HG03097 (cell line): Measurements from ENCODE around the gene NDUFA11.
"Not testable (repeated sequence)": the region's sequence is repeated elsewhere in the genome, so short reads cannot be mapped to it uniquely, and the experiment has no call there.

ENCODE experiments used
- ATAC-seq: cut with Tn5 transposase; IDR thresholded peaks from one replicate; pipeline ENCODE4 v1.9.1; 2021; ENCODE audit not compliant: unreplicated experiment, low FRiP score

NDUFA11 gene

DNA sequence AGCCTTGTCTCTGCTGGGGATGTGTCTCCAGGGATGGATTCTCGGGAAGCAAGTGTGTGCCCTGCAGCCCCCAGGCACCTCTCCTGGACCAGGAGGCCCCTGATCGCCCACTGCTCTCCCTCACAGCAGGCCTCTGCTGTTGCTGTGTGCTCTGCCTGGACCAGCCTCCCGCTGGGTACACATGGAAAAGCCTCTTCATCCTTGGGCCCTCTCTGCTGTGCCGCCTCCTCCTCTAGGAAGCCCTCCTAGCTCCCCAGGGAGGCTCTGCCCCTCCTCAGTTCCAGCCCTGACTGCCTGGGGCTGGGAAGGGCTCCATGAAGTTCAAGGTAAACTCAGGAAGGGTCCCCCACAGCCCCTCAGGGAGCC is 12.0 kb downstream of the NDUFA11 start:
- no peak for ATAC-seq

GRCh38 chr19:5890099-5890498 is 13.5 kb downstream of the NDUFA11 start:
- ATAC-seq: no peak

DNA sequence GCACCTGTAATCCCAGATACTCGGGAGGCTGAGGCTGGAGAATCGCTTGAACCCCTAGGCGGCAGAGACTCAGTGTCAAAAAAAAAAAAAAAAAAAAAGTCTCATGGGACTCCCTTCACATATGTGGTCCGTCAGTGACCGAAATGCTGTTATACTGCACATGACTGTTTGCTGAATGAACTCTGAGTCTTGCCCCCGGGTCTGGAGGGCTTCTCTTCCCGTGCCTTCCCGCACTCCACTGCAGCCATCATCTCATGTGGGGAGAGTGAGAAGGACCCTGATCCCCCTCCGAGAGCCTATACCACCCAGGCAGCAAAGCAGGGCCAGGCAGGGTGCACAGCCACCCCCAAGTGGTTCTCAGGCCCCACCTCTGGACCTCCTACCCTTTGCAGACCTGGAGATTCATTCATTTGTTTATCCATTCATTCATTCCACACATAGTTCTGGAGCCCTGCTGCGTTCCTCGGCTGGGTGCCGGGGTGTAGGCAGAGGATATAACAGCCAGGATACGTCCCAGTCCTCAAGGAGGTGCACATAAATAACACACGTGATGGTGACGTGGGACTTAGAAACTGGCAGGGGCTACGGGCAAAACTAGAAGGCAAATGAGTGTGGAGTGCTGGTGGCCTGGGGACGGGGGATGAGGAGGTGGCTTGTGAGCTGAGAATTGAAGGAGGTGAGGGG is 14.2 kb downstream of the NDUFA11 start:
- no peak for ATAC-seq

GRCh38 chr19:5884065-5884811 is 19.4 kb downstream of the NDUFA11 start:
- ATAC-seq: not testable (repeated sequence)

GRCh38 chr19:5883157-5883873 is 20.3 kb downstream of the NDUFA11 start:
- not testable (repeated sequence) for ATAC-seq

GRCh38 chr19:5882421-5882968 is 21.1 kb downstream of the NDUFA11 start:
- no peak for ATAC-seq

DNA sequence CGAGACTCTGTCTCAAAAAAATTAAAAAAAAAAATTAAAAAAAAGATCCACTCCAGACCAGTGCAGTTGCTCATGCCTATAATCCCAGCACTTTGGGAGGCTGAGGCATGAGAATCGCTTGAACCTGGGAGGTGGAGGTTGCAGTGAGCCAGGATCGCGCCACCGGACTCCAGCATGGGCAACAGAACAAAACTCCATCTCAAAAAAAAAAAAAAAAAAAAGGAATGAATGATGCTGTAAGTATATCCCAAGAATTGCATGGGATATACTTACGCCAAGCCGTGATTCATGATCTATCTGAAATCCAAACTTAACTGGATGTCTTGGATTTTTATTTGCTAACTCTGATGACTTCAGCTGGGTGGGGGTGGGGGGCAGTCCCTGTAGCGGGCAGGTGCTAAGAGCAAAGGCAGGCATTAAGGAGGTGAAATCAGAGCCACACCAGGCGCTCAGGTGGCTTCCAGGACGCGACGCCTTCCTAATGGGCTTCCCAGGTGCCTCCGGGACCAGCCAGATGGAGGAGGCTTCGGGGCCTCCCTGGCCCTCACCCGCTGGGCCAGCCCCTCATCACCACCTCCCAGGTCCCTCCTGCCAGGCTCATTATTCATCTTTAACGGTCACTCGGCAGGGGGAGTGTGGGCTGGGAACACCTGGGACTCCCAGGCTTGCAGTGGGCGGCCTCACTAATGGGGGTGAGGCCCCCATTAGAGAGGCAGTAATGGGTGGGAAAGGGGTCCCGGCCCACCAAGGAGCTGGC is 21.9 kb downstream of the NDUFA11 start:
- no peak for ATAC-seq

DNA sequence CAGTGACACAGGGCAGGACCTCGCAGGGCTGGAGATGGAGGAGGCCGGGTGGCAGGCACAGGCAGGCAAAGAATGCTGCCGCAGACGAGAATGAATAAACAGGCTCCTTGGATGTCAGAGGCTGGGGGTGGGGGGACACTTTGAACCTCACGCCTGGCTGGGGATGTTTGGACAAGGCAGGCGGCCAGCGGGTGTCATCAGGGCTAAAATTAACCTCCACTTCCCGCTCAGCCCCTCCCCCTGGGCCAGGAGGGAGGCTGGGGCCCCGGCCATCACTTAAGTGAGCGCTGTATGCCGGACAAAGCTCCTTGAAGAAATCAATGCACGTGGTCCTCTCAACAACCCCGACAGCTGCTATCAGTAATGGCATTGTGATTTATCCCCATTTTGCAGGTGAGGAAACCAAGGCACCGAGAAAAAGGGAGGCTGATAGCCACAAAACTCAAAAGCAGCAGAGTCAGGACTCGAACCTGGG is 22.9 kb downstream of the NDUFA11 start:
- ATAC-seq: no peak

DNA sequence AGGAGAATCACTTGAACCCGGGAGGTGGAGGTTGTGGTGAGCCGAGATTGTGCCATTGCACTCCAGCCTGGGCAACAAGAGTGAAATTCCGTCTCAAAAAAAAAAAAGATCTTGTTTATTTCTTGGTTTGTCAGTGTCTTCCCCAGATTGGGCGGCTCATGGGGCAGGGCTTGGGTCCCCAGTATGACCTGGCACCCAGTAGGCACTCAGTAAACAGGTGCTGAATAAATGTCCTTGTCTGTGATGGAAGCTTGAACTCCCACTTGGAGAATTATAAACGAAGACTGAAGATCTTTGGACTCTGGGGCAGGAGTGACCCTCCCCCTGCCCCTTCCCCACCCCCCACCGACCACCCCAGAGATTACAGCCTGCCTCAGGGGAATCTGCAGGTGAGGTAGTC is 23.4 kb downstream of the NDUFA11 start:
- no peak for ATAC-seq

- ATAC-seq: no peak
Measured at GRCh38 chr19:5877882-5878281, 25.7 kb downstream of the NDUFA11 start.

- no peak for ATAC-seq
Measured at GRCh38 chr19:5877427-5877826, 26.2 kb downstream of the NDUFA11 start.

DNA sequence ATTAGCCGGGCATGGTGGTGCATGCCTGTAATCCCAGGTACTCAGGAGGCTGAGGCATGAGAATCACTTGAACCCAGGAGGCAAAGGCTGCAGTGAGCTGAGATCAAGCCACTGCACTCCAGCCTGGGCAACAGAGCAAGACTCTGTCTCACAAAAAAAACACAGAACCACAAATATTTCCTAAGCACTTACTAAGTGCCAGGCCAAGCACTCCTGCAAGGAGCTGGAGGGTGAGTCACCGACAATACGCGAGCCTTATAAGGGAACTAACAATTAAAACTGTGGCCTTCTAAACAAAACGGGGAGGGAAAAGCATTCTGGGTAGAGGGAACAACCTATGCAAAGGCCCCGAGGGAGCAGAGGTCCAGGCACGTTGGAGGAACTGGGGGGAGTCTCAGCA is 29.1 kb downstream of the NDUFA11 start:
- not testable (repeated sequence) for ATAC-seq

GRCh38 chr19:5873617-5874199 is 29.9 kb downstream of the NDUFA11 start:
- no peak for ATAC-seq

DNA sequence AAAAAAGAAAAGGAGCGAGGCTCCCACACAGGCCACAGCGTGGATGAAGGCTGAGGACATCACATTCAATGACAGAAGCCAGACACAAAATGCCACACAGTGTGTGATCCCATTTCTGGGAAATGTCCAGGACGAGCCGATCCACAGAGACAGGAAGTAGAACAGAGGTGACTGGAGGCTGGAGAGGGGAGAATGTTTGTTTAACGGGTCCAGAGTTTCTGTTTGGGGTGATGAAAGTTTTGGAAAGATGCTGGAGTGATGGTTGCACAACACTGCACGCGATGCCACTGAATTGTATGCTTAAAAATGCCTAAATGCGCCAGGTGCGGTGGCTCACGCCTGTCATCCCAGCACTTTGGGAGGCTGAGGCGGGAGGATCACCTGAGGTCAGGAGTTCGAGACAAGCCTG is 32.6 kb downstream of the NDUFA11 start:
- no peak for ATAC-seq

GRCh38 chr19:5867201-5868136 is 36.1 kb downstream of the NDUFA11 start:
- no peak for ATAC-seq

DNA sequence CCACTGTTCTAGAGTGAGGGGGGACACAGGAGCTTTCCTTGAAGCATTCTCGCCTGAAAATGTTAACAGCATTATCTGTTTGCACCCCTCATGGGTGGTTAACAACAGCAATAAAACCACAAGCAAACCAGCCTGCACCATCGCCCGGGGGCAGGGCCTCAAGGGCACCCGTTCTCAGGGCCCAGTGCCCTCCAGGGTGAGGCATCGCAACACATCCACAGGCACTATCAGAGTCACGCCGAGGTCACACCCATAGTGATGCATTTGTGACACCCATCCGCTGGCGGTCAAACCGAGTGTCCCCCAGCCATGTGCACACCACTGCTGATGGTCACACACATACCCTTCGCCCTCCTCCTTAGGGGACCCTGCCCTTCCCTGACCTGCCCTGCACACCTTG is 37.8 kb downstream of the NDUFA11 start:
- no peak for ATAC-seq

GRCh38 chr19:5864725-5865486 is 38.7 kb downstream of the NDUFA11 start:
- ATAC-seq: no peak

DNA sequence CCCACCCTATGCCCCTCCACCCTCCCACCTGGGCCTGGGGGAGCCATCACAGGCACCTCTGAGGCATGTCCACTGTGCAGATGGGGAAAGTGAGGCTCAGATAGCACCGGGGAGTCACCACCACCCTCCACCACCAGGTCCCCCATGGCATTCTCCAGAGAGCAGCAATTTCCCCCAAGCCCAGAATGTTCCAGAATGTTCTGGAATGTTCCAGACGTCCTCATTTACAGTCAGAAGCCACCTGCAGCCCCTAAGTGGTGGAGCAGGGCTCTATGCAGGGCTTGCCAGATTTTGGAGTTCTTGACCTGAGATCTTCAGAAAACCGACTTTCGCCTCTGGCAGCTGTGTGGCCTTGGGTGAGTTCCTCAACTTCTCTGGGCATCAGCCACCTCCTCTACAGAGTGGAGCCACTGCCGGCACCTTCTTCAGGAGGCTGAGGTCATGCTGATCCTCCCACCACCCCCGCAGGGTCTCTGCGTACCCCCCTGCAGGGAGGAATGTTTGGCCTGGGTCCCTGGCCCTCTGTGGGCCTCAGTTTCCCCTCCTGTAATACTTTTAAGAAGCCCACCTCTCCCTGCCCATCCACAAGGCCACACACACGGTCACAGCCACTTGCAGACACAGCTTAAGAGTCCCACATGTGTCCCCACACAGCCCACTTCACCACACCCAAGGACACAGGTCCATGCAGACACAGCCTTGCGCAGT is 39.4 kb downstream of the NDUFA11 start:
- no peak for ATAC-seq
